ENCODE results near the gene STKLD1.

Gene STKLD1

DNA sequence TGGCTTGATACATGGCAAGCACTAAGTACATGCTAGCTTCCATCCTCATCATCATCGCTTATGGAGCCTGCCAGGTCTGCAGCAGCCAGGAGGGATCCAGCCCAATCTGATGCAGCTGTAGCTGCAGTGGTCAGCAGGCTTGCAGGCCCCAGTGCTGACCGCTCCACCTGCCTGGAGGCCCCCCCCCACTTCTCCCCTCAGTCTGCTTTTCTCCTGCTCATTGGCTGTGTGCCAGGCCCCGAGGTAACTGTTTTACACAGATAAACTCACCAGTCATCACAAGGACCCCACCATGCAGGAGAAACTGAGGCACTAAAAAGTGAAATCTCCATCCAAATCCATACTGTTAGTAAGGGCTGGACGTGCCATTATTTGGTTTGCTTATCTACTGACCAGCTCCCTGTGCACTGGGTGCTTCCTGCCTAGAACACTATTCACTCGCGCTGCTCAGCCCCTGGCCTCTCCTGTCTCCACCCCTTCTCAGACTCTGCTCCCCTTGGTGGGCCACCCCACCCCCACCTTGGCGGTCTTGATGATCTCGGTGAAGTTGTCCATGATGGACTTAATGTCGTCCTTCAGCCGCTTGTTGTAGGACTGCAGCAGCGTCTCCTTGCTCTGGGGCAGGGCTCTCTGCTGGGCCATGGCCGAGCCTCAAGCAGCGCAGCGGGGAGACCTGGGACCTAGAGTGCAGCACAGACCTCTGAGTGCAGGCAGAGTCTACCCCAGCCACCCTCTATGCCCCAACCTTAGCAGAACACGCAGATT, 30.0 kb upstream of the STKLD1 start:
- DNase-seq: no peak

DNA sequence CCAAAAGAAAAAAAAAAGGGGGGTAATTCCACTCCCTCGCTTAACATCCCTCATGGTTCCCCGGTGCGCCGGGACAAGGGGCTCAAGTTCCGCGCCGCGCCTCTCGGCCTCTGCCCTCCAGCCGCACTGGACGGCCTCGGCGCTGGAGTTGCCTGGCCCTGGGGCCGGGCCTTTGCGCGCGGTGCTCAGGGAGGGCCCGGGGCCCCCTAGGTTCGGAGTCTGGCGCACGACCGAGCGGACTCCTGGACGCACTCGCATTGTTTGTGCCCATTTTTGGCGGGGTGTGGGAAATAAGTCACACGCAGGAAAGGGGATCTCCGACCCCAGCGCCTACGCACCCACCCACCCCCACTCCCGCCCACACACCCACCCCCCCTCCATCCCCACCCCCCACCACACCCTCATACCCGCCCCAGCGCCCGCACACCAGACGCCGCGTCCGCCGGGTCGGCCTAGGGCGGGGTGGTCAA, 28.6 kb upstream of the STKLD1 start:
- peak; percentile 39 for DNase-seq

DNA sequence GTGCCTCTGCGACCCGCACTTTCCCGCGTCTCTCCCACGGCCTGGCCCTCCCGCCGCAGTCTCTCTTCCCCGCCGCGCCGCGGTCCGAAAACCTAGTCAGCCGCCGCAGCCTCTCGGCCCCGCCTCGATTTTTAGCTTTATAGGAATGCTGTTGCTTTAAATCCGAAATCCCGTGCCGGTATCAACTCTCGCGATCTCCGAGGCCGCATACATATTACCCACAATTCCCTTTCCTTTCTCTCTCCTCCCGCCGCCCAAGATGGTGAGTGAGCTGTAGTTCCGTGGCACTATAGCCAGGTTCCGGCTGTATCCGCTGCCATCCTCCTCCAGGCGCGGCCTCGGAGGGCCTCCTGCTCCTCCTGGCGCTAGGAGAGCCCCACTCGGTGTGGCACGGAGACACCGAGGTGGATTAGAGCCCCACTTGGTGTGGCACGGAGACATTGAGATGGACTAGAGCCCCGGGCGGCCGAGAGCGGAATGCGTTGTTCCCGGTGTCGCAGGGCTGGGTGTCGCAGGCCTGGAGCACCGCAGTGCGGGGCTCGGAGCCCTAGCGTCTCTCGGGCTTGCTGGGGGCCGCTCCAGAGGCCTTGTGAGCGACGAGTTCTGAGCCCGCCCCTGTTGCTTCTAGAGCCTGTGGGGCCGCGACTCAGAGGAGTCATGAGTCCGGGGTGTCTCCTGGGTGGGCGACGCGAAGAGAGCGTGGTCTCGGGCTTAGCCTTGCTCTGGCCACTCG, 28.0 kb upstream of the STKLD1 start, which contains the start of the genes MED22 and RPL7A:
Gene MED22 (minus strand): TSS at position 147 of the 733 bp plus-strand sequence. CDS start 1,469 bp downstream, outside the sequence.
Gene RPL7A (plus strand): TSS at position 234 of the 733 bp plus-strand sequence. CDS start 26 bp downstream, at position 260.
- peak; percentile 91 for DNase-seq

DNA sequence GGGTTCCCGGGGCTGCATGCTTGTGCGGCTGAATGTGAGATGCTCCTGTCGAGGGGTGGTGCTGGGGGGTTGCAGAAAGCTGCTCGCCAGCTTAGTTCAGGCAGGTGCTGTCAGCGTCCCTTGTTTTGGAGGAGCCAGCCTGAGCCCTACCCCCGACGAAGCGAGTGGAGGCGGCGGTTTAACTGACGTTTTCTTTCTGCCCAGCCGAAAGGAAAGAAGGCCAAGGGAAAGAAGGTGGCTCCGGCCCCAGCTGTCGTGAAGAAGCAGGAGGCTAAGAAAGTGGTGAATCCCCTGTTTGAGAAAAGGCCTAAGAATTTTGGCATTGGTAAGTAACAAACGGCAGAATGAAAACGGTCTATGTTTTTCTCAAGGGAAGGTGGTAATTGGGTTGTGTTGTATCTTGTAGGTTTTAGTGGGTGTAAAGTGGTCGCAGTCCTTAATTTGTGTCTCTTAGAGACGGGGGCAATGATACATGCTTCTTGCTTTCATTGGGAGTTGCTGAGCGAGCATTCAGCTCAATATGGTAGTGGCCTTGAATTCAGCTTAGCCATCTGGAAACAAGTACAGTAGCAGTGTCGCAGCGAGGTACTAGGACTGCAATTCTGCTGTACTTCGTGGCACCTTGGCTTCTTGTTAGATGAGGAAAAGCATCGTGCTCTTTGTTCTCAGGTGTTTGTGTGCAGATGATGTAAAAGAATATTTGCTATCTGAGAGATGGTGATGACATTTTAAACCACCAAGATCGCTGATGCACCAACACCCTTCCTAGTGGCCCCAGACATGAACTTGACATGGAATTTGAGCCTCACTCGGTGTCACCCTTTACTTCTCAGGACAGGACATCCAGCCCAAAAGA, 27.2 kb upstream of the STKLD1 start:
- DNase-seq: no peak

DNA sequence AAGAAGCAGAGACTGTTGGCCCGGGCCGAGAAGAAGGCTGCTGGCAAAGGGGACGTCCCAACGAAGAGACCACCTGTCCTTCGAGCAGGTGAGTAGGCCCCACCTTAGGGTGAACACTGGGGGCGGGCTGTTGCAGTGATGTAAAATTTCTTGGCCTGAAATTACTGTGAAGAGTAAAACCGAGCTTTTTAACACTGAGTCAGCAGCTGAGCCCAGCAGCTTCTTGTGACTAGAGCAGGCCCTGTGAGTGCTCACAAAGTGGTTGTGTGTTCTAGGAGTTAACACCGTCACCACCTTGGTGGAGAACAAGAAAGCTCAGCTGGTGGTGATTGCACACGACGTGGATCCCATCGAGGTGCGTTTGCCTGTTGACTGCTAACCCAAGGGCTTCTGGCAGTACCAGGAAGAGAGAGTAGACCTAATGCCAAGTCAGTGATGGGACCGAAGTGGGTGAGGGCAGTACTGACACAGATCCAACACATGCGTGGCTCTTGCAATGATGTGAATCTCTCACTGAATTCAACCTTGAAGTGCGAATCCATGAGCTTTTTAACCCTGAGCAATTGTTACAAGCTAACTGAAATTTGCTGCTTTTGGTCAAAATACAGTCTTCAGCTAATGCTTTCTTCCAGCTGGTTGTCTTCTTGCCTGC, 26.1 kb upstream of the STKLD1 start:
- DNase-seq: no peak

DNA sequence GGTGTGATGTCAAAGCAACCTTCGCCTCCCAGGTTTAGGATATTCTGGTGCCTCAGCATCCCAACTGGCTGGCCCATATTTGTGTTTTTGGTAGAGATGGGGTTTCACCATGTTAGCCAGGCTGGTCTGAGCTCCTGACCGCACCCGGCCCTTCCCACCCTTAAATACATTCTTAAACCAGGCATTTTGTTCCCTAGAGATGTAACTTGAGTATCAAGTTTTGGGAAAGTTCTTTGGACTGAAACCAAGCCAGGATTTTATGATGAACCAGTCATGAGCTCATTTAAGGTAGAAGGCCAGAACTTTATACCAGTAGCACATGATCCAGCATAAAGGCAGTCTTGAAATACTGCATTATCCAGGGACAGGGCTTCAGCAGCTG, 24.6 kb upstream of the STKLD1 start:
- DNase-seq: no peak

DNA sequence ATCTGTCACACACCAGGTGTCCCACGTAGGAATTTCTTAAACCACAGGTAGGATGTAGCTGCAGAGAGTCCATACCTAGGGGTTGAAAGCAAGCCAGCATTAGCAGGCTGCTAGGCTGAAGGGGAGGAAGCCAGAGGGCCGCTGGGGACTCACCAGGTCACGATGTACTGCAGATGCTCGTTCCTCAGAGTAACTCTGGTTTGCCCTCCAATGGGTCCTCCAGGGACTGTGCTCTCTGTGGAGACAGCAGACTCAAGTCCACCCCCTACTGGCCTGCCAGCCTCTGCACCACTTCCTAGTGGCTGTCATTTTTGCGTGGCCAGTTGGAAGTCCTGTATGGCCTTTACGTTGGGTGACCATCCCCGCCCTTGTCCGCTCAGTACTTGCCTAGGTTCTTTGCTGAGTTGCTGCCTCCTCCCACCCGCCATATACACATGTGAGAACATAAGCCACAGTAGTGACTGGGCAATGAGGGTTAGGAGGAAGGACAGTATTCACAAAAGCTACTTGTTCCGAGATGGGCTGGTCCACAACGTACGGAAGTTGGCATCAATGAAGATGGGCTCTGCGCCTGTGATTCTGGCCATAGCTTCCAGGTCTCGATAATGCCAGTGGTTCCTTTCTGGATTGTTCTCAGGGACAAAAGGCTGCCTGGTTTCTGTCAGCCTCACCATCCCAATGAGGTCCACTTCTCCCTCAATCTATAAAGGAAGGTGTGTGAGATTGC, 24.1 kb upstream of the STKLD1 start:
- DNase-seq: no peak

DNA sequence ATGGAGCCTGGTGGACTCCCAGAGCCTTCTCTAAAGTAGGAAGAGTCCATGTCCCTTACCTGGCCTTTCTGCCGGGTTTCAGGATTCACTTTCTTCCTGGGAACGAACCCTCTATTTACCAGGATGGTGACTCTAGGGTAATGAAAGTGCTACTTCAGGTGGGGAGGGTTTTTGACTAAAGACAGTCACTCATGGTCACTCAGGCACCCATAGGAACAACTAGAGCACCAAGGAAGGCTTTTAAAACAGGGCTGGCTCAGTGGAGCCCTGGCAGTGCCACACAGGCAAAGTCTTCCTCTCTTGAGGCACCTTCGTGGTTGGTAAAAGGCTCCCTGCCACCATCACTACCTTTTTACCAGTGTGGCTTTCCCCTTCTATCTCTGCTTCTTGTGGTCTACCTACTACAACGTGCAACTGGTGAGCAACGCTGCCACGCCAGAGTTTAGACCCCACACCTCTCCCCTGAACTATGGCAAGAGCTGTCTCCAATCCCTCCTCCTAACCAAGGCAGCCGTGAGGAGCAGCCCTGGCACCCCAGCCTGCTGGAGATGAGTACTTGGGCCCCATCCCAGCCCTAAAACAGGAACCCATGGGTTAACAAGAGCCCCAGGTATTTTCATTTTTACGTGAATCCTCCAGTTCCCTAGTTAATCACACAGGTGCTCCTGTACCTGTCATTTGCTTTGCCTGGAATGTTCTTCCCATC, 23.4 kb upstream of the STKLD1 start:
- DNase-seq: no peak

DNA sequence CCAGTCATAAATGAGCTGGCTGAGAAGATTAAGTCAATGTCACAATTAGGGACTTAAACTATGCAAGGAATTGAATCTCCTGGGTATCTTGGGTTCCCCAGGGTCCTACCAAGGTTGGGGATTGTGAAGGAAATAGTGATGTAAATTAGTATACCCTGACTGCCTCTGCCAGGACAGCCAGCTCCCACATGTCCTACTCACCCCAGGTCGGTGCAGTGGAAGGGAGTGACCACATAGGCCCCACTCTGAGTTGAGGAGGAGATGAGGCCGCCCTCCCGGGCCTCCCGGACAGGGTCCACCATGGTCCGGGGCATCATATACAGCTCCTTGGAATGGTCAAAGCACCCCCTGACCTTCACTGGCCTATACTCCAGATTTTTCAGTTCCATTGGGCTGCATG, 22.6 kb upstream of the STKLD1 start:
- no peak for DNase-seq

DNA sequence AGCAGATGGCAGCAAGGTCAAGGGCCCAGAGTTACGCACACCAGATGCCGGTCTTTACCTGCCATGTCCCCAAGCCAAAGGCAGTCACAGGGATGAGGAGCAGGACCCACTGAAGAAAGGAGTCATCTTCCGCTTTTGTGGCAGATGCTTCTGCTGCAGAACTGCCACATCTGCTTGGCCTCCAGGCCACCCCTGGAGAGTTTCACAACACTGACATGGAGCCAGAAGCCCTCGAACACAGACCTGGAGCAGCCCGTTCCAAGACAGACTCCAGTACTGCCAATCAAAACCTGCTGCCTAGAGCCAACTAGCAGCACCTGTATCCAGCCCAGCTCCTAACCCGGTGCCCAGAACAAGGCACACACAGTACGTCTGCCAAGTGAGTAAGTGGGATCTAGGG, 21.4 kb upstream of the STKLD1 start:
- DNase-seq: no peak

DNA sequence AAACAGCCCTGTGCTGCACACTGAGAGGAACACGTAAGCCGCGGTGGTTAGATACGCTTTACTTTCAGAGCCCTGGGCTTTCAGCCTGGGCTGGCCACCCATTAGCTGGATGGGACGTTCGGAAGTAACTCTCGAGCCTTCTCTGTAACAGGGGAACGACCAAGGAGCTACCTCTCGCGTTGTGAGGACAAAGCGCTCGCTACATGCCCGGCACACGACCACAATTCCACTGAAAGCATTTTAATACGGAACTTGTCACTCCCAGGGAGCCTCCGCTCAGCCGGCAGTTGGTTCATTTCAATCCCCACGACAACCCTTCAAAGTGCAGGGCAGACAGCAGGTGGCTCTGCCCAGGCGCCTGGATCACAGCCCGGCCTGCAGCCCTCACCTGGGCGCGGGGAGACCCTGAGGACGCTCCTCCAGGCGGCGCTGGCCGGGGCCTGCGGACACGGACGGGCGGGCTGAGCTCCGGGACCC, 20.2 kb upstream of the STKLD1 start:
- DNase-seq: no peak

DNA sequence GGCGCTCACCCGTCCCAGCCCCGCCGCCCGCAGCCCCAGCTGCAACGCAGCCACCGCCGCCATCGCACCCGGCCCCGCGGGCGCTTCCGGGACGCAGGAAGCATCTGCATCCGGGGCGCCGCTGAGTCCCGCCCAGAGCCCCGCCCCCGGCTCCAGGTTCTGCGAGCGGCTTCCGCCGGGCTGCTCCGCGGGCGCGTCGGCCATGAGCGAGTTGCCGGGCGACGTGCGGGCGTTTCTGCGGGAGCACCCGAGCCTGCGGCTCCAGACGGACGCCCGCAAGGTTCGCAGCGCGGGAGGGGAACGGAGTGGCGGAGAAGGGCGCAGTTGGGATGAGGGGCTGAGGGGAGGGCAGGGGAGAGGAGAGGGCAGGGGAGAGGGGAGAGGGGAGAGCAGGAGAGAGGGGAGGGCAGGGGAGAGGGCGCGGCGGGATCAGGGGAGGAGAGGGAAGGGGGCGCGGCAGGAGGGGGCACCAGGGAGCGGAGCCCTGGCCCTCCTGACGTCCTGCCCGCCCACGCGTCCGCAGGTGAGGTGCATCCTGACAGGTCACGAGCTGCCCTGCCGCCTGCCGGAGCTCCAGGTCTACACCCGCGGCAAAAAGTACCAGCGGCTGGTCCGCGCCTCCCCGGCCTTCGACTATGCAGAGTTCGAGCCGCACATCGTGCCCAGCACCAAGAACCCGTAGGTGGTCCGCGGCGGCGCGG, 19.6 kb upstream of the STKLD1 start, which contains the start of the genes SURF1 and SURF2:
Gene SURF1 (minus strand): TSS at position 97 of the 701 bp plus-strand sequence. CDS start 34 bp downstream, at position 63.
Gene SURF2 (plus strand): TSS at position 160 of the 701 bp plus-strand sequence. CDS start 43 bp downstream, at position 203.
- peak; percentile 84 for DNase-seq

DNA sequence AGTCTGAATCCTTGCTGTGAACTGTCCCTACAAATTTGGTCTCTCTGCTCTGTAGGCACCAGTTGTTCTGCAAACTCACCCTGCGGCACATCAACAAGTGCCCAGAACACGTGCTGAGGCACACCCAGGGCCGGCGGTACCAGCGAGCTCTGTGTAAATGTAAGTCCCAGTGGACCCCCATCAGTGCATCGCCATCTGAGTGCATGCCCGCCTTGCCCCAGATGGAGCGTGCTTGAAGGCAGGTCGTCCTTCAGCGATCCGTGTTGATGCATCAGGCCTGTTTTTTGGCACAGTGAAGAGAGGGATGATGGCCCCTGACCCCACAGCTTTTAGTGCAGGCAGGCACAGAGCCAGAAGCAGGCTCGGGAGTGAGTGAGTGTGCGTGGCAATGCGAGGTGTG, 18.5 kb upstream of the STKLD1 start:
- DNase-seq: no peak

DNA sequence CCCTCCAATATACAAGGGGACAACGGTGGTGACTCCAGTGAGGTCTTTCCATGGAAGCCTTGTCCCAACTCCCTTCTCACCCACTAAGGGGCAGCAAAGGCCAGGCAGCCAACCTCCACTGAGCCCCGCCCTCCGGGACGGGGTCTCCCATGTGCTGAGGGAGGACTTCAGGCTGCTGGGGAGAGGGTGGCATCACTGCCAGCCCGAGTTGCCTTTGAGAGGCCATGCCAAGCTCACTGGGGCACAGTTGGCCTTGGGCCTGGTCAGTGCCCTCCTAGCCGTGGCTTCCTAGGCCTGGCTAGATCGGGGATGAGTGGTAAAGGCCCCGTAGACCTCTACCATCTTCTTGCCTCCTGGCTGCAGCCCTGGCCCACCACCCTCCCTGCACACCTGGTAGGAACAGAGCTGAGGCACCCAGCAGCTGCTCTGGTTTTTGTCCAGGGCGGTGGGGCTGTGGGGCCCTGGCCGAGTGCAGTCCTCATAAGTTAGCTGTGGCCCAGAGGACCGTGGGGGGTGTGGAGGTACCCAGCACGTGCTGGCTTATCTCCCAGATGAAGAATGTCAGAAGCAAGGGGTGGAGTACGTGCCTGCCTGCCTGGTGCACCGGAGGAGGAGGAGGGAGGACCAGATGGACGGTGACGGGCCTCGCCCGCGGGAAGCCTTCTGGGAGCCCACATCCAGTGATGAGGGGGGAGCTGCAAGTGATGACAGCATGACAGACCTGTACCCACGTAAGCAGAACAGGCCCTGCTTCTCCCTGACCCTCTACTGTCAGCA, 16.6 kb upstream of the STKLD1 start:
- DNase-seq: no peak

DNA sequence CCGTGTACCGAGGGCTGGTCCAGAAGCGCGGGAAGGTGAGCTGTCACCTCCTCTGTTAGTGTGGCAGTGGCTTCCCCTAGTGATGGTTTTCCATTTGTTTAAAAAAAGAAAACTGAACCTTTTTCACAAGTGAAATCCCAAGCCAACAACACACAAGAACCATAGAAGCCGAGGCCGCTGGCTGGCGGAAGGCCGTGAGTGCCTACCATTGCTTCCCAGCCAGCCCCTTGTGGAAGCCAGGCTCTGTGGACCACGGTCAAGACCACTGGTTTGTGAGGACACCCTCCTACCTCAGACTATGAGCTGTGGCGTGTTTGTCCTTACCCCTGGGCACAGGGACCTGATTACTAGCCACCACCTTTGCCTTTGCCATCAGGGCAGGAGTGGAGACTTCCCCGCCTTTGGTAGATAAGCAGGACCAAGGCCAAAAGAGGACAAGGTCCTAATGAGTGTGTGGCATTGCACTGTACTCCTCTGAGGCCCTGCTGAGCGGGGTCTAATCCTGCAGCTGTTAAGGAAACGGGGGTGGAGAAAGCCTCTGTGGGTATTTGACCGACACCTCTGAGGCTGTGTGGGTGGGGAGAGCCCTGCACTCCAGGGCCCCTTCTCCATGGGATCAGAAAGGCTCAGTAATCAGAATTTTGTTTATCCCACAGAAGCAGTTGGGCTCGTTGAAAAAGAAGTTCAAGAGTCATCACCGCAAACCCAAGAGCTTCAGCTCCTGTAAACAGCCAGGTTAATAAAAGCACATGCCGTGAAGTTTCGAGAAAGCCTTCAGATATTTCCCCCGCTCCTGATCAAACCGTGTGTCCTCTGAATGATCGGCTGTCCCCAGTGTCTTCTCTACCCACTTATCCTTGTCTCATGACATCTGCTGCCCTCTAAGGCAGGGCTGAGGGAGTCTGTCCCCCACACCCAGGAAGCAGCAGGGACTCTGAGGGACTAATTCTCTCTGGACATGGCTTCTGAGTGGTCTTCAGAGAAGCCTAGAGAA, 15.5 kb upstream of the STKLD1 start:
- no peak for DNase-seq

DNA sequence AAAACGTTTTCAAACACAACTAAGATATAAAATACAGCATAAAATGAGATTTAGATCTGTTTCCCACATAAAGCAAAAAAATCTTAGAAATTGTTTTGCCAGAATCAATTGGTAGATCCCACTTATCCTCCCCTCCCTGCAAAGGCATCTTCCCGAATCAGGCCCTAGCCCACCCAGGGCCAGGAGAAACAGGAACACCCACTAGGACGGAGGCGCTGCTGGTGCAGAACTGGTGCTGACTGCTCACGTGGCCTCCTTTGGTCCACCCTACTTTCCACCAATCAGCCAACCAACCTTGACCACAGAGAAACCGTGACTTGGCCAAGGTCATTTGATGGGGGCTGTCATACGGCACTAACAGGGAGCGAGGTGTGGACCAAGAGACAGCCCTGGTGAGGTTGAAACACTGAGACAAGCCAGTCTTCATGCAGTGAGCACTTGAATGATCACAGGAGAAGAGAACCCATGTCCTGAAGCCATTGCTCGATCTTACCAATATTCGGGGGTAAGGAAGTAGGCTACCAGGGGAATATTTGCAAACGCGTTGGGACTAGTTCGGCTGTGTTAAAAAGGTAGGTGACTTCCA, 14.6 kb upstream of the STKLD1 start:
- no peak for DNase-seq

DNA sequence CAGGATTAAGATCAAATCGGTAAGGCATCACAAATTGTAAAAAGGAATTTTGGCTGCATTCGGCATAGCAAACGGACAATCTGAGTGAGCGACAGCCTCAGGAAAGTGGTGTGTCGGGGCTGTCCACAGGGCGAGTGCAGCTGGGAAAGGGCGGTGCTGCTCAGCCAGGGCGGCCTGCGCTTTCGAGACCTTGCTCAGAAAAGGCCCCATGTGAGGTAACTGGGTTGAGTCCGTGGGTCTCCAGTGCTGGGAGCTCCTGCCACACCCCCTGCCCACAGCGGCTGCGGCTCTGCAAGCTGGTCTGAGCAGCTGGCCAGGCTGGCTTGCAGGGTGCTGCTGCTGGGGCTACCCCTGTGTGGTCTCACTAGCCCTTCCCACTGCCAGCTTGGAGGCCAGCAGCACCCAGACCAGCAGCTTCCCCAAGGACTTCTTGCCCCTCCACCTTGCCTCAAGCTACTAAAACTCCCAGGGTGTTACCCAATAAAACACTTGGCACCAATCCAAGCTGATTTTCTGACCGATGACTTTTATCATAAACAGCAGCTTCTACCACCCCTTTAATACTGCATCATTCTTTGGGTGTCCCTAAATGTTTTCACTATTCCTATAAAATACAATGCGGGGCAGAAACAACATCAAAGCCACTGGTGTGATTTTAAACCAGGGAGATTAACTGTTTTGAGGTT, 13.7 kb upstream of the STKLD1 start:
- no peak for DNase-seq

Measured in central memory CD4-positive, alpha-beta T cell (primary cell).